ENCODE measurements around the gene TAB2. TPM values are rescaled to one million over a fixed set of nuclear protein-coding genes. Genes with fewer than 3 reads are reported as not detected.
A peak's percentile ranks its signal among the peaks of the same experiment; 100 is the strongest.

The TAB2 gene
- polyA plus RNA-seq, 1 experiment, result 23.9 TPM

DNA sequence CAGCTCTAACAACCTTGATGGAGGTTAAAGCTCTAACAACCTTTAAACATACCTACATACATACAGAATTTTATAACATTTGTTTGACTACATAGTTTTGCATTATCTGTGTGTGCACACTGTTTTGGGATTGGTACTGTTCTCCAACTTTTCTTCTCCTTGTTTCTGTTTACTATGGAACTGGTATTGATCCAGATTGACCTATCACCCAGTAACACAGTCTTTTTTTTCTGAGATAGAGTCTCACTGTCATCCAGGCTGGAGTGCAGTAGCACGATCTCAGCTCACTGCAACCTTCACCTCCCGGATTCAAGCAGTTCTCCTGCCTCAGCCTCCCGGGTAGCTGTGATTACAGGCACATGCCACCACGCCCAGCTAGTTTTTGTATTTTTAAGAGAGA lies 65.9 kb downstream of the TAB2 start:
- Histone ChIP-seq H3K27me3 (ENCODE audit: control insufficient read depth, insufficient read depth, low read length) (no peaks in the 10 kb centered on the region), H3K36me3 (ENCODE audit: control insufficient read depth, insufficient read depth, low read length) (peaks cover 8% of the 10 kb centered on the region), H3K4me3 (ENCODE audit: low read depth, low read length) (no peak overlapping the region)
- ChIA-PET POLR2A (no interaction called here), CTCF (no interaction called here)
- no peak for DNase-seq (ENCODE audit: low read depth)
- TF ChIP-seq, protein P1, sequence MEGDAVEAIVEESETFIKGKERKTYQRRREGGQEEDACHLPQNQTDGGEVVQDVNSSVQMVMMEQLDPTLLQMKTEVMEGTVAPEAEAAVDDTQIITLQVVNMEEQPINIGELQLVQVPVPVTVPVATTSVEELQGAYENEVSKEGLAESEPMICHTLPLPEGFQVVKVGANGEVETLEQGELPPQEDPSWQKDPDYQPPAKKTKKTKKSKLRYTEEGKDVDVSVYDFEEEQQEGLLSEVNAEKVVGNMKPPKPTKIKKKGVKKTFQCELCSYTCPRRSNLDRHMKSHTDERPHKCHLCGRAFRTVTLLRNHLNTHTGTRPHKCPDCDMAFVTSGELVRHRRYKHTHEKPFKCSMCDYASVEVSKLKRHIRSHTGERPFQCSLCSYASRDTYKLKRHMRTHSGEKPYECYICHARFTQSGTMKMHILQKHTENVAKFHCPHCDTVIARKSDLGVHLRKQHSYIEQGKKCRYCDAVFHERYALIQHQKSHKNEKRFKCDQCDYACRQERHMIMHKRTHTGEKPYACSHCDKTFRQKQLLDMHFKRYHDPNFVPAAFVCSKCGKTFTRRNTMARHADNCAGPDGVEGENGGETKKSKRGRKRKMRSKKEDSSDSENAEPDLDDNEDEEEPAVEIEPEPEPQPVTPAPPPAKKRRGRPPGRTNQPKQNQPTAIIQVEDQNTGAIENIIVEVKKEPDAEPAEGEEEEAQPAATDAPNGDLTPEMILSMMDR (IDR thresholded peaks at IDR 0.05; ENCODE audit: insufficient read depth, low read depth, low read length), result no peak

- ChIA-PET POLR2A (no interaction called here), CTCF (no interaction called here)
- DNase-seq (ENCODE audit: low read depth), result no peak
- peaks cover 3% of the 10 kb centered on the region; the same call in 1 of the 2 replicates for H3K36me3 ChIP-seq (ENCODE audit: control insufficient read depth, insufficient read depth, low read length)
- no peaks in the 10 kb centered on the region for H3K27me3 ChIP-seq (ENCODE audit: control insufficient read depth, insufficient read depth, low read length)
- no peak overlapping the region for H3K4me3 ChIP-seq (ENCODE audit: low read depth, low read length)
- TF ChIP-seq, protein P1 (IDR thresholded peaks at IDR 0.05; ENCODE audit: insufficient read depth, low read depth, low read length), result no peak
Observed at GRCh38 chr6:149384464-149384863, 67.0 kb downstream of the TAB2 start.

- H3K27me3 ChIP-seq (ENCODE audit: control insufficient read depth, insufficient read depth, low read length), result no peaks in the 10 kb centered on the region
- H3K36me3 ChIP-seq (ENCODE audit: control insufficient read depth, insufficient read depth, low read length), result peaks cover 3% of the 10 kb centered on the region; the same call in 1 of the 2 replicates
- no peak for DNase-seq (ENCODE audit: low read depth)
- TF ChIP-seq, protein P1 (IDR thresholded peaks at IDR 0.05; ENCODE audit: insufficient read depth, low read depth, low read length), result no peak
- H3K4me3 ChIP-seq (ENCODE audit: low read depth, low read length), result no peak overlapping the region
- ChIA-PET POLR2A (no interaction called here), CTCF (no interaction called here)
Observed at GRCh38 chr6:149385998-149386646, 68.6 kb downstream of the TAB2 start.

GRCh38 chr6:149387779-149388512 lies 70.4 kb downstream of the TAB2 start:
- ChIA-PET POLR2A (no interaction called here), CTCF (interaction anchor here (0.9 kb wide), 1 partner anchor 9 kb away, joined by 3 read pairs; no protein-coding TSS in a partner anchor)
- TF ChIP-seq, protein P1 (IDR thresholded peaks at IDR 0.05; ENCODE audit: insufficient read depth, low read depth, low read length), result no peak
- no peak for DNase-seq (ENCODE audit: low read depth)
- Histone ChIP-seq H3K36me3 (ENCODE audit: control insufficient read depth, insufficient read depth, low read length) (no peaks in the 10 kb centered on the region), H3K27me3 (ENCODE audit: control insufficient read depth, insufficient read depth, low read length) (no peaks in the 10 kb centered on the region), H3K4me3 (ENCODE audit: low read depth, low read length) (no peak overlapping the region)

- CTCF ChIA-PET, result interaction anchor here (0.5 to 0.6 kb wide), 2 partner anchors 48 to 475 kb away, joined by 4 read pairs; no protein-coding TSS in a partner anchor
- POLR2A ChIA-PET, result no interaction called here
- no peak overlapping the region for H3K4me3 ChIP-seq (ENCODE audit: low read depth, low read length)
- no peaks in the 10 kb centered on the region for H3K27me3 ChIP-seq (ENCODE audit: control insufficient read depth, insufficient read depth, low read length)
- TF ChIP-seq, protein P1 (IDR thresholded peaks at IDR 0.05; ENCODE audit: insufficient read depth, low read depth, low read length), result no peak
- no peaks in the 10 kb centered on the region for H3K36me3 ChIP-seq (ENCODE audit: control insufficient read depth, insufficient read depth, low read length)
- peak; percentile 31 for DNase-seq (ENCODE audit: low read depth)
Observed at GRCh38 chr6:149389509-149390297, 72.2 kb downstream of the TAB2 start.
